MM.1S (cell line): ENCODE data around the gene CAMK4.
"Not testable (repeated sequence)": the region's sequence is repeated elsewhere in the genome, so short reads cannot be mapped to it uniquely, and the experiment has no call there.

Experiments used
- DNase-seq: peaks from one replicate; pipeline ENCODE4 v3.0.0-alpha.2; 2015
- H2AFZ ChIP-seq: fragments of 300-600 bp; sonication (generic); 2 replicates; pipeline ENCODE4 v1.6.0; 2016; ENCODE audit warnings: antibody characterized with exemption, low read length
- H3F3A ChIP-seq: fragments of 300-600 bp; sonication (generic); 2 replicates; pipeline ENCODE4 v1.6.1; 2016; ENCODE audit warnings: mild to moderate bottlenecking, antibody characterized with exemption, low read length, moderate library complexity, mixed read lengths; ENCODE audit not compliant: insufficient read depth
- H3K27ac ChIP-seq: fragments of 300-600 bp; sonication (generic); 2 replicates; pipeline ENCODE4 v1.5.1; 2016; ENCODE audit warnings: mild to moderate bottlenecking, low read length
- H3K27me3 ChIP-seq: fragments of 300-600 bp; sonication (generic); replicated peaks from 2 replicates; pipeline ENCODE4 v1.6.0; 2016; ENCODE audit warnings: low read length; ENCODE audit not compliant: insufficient read depth
- H3K36me3 ChIP-seq: fragments of 300-600 bp; sonication (generic); replicated peaks from 2 replicates; pipeline ENCODE4 v1.6.1; 2016; ENCODE audit warnings: mild to moderate bottlenecking, low read length, mixed read lengths; ENCODE audit not compliant: insufficient read depth
- H3K4me1 ChIP-seq: fragments of 300-600 bp; sonication (generic); 2 replicates; pipeline ENCODE4 v1.6.1; 2016; ENCODE audit warnings: low read length, mixed read lengths
- H3K4me2 ChIP-seq: fragments of 300-600 bp; sonication (generic); 2 replicates; pipeline ENCODE4 v1.6.0; 2016; ENCODE audit warnings: low read depth, low read length
- H3K4me3 ChIP-seq: fragments of 300-600 bp; sonication (generic); 2 replicates; pipeline ENCODE4 v1.5.1; 2016; ENCODE audit warnings: low read length, mixed read lengths
- H3K79me2 ChIP-seq: fragments of 300-600 bp; sonication (generic); 2 replicates; pipeline ENCODE4 v1.6.1; 2016; ENCODE audit warnings: mixed run types, low read length, mixed read lengths
- H3K9ac ChIP-seq: fragments of 300-600 bp; sonication (generic); 2 replicates; pipeline ENCODE4 v1.6.1; 2016; ENCODE audit warnings: low read length, mixed read lengths
- H3K9me2 ChIP-seq: fragments of 300-600 bp; sonication (generic); replicated peaks from 2 replicates; pipeline ENCODE4 v1.6.1; 2016; ENCODE audit warnings: mild to moderate bottlenecking, low read length, mixed read lengths; ENCODE audit not compliant: insufficient read depth
- H3K9me3 ChIP-seq: fragments of 300-600 bp; sonication (generic); replicated peaks from 2 replicates; pipeline ENCODE4 v1.6.1; 2016; ENCODE audit warnings: mild to moderate bottlenecking, low read length, mixed read lengths; ENCODE audit not compliant: insufficient read depth
- H4K20me1 ChIP-seq: fragments of 300-600 bp; sonication (generic); 2 replicates; pipeline ENCODE4 v1.6.1; 2016; ENCODE audit warnings: mild to moderate bottlenecking, low read length, moderate library complexity, mixed read lengths; ENCODE audit not compliant: insufficient read depth
- EZH2 ChIP-seq: fragments of 300-600 bp; sonication (generic); optimal IDR thresholded peaks from 2 replicates; pipeline ENCODE3; 2017; ENCODE audit warnings: low read depth, mild to moderate bottlenecking, antibody characterized with exemption, low read length, mixed read lengths
- EZH2phosphoT487 ChIP-seq: fragments of 300-600 bp; sonication (generic); IDR thresholded peaks from 2 replicates; pipeline ENCODE4 v1.6.1; 2018; ENCODE audit warnings: antibody characterized with exemption, low read length
- TF ChIP-seq, protein P1 (sequence below): fragments of 300-600 bp; sonication (generic); IDR thresholded peaks from 2 replicates; pipeline ENCODE4 v1.5.1; 2016; ENCODE audit warnings: antibody characterized with exemption, low read length, mixed read lengths

Gene CAMK4

DNA sequence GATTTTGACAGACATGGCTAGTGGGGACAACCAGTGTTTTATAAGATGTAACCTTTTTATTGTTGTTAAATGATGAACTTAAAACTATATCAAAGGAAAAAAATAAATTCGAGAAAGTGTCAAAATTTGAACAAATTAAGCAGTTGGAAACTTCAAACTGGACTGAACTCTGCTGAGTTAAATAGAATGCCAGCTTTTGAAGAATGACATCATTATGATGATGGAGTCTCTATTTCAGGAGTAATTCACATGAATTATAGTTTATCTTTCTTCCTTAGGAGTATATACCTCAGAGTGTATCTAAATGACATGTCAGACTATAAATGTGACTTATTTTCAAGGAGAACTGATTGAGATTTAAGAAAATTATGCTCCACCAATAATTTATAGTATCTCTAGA is 125.2 kb downstream of the CAMK4 start:
- Histone ChIP-seq H3K79me2 (no peaks in the 10 kb centered on the region), H3K4me1 (no peaks in the 10 kb centered on the region), H2AFZ (no peak overlapping the region), H3K9ac (no peak overlapping the region), H4K20me1 (no peaks in the 10 kb centered on the region), H3K27ac (no peak overlapping the region), H3K36me3 (no peaks in the 10 kb centered on the region), H3K27me3 (no peaks in the 10 kb centered on the region), H3K9me3 (no peaks in the 10 kb centered on the region), H3F3A (no peaks in the 10 kb centered on the region), H3K9me2 (no peaks in the 10 kb centered on the region), H3K4me3 (no peak overlapping the region), H3K4me2 (no peak overlapping the region)
- no peak for DNase-seq
- TF ChIP-seq EZH2phosphoT487 = no peak
- no peak for TF ChIP-seq EZH2
- TF ChIP-seq, protein P1, sequence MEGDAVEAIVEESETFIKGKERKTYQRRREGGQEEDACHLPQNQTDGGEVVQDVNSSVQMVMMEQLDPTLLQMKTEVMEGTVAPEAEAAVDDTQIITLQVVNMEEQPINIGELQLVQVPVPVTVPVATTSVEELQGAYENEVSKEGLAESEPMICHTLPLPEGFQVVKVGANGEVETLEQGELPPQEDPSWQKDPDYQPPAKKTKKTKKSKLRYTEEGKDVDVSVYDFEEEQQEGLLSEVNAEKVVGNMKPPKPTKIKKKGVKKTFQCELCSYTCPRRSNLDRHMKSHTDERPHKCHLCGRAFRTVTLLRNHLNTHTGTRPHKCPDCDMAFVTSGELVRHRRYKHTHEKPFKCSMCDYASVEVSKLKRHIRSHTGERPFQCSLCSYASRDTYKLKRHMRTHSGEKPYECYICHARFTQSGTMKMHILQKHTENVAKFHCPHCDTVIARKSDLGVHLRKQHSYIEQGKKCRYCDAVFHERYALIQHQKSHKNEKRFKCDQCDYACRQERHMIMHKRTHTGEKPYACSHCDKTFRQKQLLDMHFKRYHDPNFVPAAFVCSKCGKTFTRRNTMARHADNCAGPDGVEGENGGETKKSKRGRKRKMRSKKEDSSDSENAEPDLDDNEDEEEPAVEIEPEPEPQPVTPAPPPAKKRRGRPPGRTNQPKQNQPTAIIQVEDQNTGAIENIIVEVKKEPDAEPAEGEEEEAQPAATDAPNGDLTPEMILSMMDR = no peak

DNA sequence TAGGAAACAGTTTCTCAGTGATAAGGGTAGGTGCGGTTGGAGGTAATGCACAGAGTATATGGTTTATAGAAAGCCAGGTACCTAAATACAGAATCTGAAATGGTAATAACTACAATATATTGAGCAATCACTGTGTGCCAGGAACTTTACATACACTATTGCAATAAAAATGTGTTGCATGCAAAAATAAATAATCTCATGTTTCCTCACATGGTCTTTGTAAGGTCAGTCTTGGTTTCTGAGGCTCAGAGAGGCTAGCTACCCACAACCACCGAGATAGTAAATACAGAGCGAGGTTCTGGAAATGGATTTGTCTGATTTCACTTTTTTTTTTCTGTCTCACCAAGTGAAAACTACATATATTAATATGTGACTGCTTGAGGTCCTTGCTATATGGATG is 128.9 kb downstream of the CAMK4 start:
- Histone ChIP-seq H3K9ac (no peak overlapping the region), H3F3A (no peaks in the 10 kb centered on the region), H3K79me2 (no peaks in the 10 kb centered on the region), H3K27me3 (no peaks in the 10 kb centered on the region), H3K4me3 (no peak overlapping the region), H3K36me3 (no peaks in the 10 kb centered on the region), H3K4me1 (no peaks in the 10 kb centered on the region), H3K9me3 (no peaks in the 10 kb centered on the region), H3K4me2 (no peak overlapping the region), H3K9me2 (no peaks in the 10 kb centered on the region), H2AFZ (no peak overlapping the region), H4K20me1 (no peaks in the 10 kb centered on the region), H3K27ac (no peak overlapping the region)
- no peak for DNase-seq
- TF ChIP-seq, protein P1 = no peak
- no peak for TF ChIP-seq EZH2phosphoT487
- no peak for TF ChIP-seq EZH2

DNA sequence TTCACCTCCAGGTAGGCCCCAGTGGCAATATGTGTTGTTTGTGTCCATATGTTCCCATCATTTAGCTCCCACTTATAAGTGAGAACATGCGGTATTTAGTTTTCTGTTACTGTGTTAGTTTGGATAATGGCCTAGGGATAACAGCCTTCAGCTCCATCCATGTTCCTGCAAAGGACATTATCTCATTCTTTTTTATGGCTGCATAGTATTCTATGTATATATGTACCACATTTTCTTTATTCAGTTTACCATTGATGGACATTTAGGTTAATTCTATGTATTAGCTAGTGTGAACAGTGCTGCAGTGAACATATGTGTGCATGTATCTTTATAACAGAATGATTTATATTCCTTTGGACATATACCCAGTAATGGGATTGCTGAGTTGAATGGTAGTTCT is 134.5 kb downstream of the CAMK4 start:
- H4K20me1 ChIP-seq = not testable (repeated sequence)

DNA sequence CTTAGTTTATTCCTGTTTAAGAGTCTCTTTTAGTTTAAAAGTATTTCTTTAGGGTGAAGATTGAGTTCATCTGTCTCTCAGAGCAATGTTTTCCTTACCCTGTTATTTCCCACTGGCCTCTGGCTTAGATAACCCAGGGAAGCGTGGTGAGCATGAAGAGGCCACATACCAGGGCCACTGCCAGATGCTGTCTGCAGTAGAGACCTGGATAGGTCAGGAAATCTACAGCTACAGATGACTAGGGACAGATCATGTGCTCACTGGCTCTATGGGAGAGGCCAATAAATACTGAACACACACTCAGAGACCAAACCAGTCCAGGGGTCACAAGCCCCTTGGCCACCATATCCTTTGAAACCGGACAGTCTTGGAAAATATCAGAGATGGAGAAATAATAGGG is 136.0 kb downstream of the CAMK4 start:
- no peak overlapping the region for H3K4me2 ChIP-seq
- H3K9me3 ChIP-seq = no peaks in the 10 kb centered on the region
- H3K36me3 ChIP-seq = no peaks in the 10 kb centered on the region
- H3F3A ChIP-seq = no peaks in the 10 kb centered on the region
- H3K79me2 ChIP-seq = no peaks in the 10 kb centered on the region
- no peaks in the 10 kb centered on the region; the same call in 1 of the 2 replicates for H4K20me1 ChIP-seq
- no peak overlapping the region for H3K27ac ChIP-seq
- H3K4me1 ChIP-seq = no peaks in the 10 kb centered on the region
- no peak for TF ChIP-seq EZH2phosphoT487
- no peak for TF ChIP-seq EZH2
- TF ChIP-seq, protein P1 = no peak
- no peak overlapping the region for H3K9ac ChIP-seq
- H3K9me2 ChIP-seq = no peaks in the 10 kb centered on the region
- H3K27me3 ChIP-seq = no peaks in the 10 kb centered on the region
- no peak overlapping the region for H3K4me3 ChIP-seq
- H2AFZ ChIP-seq = no peak overlapping the region
- no peak for DNase-seq

More for the DNA sequence above, 134.5 kb downstream of the CAMK4 start:
- not testable (repeated sequence) for DNase-seq, H3F3A ChIP-seq, H3K27me3 ChIP-seq, H3K4me3 ChIP-seq, H3K9me2 ChIP-seq, H3K79me2 ChIP-seq, H3K9me3 ChIP-seq, H2AFZ ChIP-seq, H3K27ac ChIP-seq, H3K36me3 ChIP-seq, H3K4me2 ChIP-seq, H3K9ac ChIP-seq, H3K4me1 ChIP-seq
